ENCODE data around the gene AGPAT3.

DNA sequence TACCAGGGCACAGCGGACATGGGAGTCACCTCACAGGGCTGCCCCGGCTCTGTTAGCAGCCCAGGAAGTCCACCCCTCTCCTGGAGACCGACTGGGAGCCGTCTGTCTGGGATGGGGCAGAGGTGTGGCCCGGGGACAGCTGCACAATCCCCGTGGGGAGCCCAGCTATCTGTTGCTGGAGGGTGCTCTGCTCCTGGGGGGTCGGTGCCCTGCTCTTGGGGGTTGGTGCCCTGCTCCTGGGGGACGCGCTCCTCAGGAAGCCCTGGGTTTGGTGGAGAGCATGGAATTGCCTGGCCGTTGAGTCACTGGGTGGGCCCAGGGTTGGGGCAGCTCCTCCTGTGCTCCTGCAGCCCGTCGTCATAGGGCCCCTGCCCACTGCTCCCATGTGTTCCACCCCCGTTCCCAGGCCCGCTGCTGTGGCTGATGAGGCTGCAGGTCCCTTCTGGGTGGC is 39.3 kb downstream of the AGPAT3 start:
- TF ChIP-seq POLR2A (IDR thresholded peaks at IDR 0.05; ENCODE audit: low read depth) = no peak
- TF ChIP-seq, protein P1, sequence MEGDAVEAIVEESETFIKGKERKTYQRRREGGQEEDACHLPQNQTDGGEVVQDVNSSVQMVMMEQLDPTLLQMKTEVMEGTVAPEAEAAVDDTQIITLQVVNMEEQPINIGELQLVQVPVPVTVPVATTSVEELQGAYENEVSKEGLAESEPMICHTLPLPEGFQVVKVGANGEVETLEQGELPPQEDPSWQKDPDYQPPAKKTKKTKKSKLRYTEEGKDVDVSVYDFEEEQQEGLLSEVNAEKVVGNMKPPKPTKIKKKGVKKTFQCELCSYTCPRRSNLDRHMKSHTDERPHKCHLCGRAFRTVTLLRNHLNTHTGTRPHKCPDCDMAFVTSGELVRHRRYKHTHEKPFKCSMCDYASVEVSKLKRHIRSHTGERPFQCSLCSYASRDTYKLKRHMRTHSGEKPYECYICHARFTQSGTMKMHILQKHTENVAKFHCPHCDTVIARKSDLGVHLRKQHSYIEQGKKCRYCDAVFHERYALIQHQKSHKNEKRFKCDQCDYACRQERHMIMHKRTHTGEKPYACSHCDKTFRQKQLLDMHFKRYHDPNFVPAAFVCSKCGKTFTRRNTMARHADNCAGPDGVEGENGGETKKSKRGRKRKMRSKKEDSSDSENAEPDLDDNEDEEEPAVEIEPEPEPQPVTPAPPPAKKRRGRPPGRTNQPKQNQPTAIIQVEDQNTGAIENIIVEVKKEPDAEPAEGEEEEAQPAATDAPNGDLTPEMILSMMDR (IDR thresholded peaks at IDR 0.05) = no peak

Data from esophagus muscularis mucosa (tissue), 3 donors.